ENCODE results near the gene CD27. TPM values are rescaled to one million over a fixed set of nuclear protein-coding genes. Genes with fewer than 3 reads are reported as not detected.

The CD27 gene
- total and polyA plus RNA-seq, 2 experiments from 2014 or later = 0.53 TPM; not detected in 1

DNA sequence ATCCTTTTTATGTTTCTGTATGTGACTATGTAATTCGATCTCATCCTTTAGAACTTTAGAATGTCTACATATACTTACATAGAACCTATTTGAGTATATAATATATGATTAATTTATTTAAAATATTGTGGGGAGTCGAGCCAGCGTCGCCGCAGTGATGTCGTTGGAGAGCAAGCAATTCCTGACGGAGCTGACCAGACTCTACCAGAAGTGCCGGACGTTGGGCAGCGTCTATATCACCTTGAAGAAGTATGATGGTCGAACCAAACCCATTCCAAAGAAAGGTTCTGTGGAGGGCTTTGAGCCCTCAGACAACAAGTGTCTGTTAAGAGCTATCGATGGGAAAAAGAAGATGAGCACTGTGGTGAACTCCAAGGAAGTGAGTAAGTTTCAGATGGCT, 6.4 kb upstream of the CD27 start:
- H3K4me3 ChIP-seq = no peak overlapping the region
- no peak for ATAC-seq

DNA sequence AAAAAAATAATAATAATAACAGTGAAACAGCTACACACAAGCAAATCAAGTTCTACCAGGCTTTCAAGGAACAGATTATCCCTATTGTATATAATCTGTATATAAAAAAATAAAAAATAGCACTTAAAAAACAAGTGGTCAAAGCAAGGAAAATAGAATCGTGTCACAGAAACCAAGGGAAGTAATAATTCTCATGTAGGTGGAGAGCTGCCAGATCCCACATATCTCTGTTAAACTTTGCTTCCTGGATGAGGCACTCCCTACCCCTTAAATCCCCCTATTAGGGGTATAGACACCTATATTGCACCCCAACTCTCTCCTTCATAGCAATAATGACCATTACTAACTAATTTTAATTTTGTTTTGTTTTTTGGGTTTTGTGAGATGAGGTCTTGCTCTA, 4.4 kb upstream of the CD27 start:
- Histone ChIP-seq H2AFZ (no peak overlapping the region), H4K20me1 (replicated peaks; ENCODE audit: insufficient read depth) (no peaks in the 10 kb centered on the region), H3K27ac (ENCODE audit: low read depth) (no peak overlapping the region), H3K79me2 (replicated peaks; ENCODE audit: insufficient read depth) (no peaks in the 10 kb centered on the region), H3F3A (replicated peaks; ENCODE audit: low read depth) (no peaks in the 10 kb centered on the region; the same call in 1 of the 2 replicates), H3K36me3 (ENCODE audit: insufficient read depth) (no peaks in the 10 kb centered on the region), H3K4me1 (ENCODE audit: insufficient read depth) (no peaks in the 10 kb centered on the region), H3K4me3 (no peak overlapping the region), H3K4me2 (no peak overlapping the region), H3K27me3 (ENCODE audit: insufficient read depth) (no peaks in the 10 kb centered on the region), H3K9me2 (ENCODE audit: insufficient read depth) (no peaks in the 10 kb centered on the region)
- H3K27ac Mint-ChIP-seq = no peak overlapping the region
- DNase-seq (ENCODE audit: low spot score) = no peak
- H3K27me3 Mint-ChIP-seq (ENCODE audit: insufficient read depth, low read depth, poor library complexity) = peaks cover 14% of the 10 kb centered on the region
- no peaks in the 10 kb centered on the region for H3K9me3 Mint-ChIP-seq
- no peak overlapping the region for H3K4me3 Mint-ChIP-seq
- H3K4me1 Mint-ChIP-seq = peaks cover 17% of the 10 kb centered on the region
- ATAC-seq = no peak
- H3K36me3 Mint-ChIP-seq (ENCODE audit: low read depth) = no peaks in the 10 kb centered on the region
- TF ChIP-seq NANOG (IDR thresholded peaks at IDR 0.05; ENCODE audit: borderline replicate concordance) = no peak
- TF ChIP-seq CREB1 (CRISPR knock-in tag; IDR thresholded peaks at IDR 0.05; ENCODE audit: low read depth) = no peak
- TF ChIP-seq, protein P1, sequence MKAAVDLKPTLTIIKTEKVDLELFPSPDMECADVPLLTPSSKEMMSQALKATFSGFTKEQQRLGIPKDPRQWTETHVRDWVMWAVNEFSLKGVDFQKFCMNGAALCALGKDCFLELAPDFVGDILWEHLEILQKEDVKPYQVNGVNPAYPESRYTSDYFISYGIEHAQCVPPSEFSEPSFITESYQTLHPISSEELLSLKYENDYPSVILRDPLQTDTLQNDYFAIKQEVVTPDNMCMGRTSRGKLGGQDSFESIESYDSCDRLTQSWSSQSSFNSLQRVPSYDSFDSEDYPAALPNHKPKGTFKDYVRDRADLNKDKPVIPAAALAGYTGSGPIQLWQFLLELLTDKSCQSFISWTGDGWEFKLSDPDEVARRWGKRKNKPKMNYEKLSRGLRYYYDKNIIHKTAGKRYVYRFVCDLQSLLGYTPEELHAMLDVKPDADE (IDR thresholded peaks at IDR 0.05) = no peak

More for the DNA sequence above, 6.4 kb upstream of the CD27 start:
- peaks cover 5% of the 10 kb centered on the region for H3K27me3 Mint-ChIP-seq (ENCODE audit: insufficient read depth, low read depth, poor library complexity)
- no peak overlapping the region for H3K27ac ChIP-seq (ENCODE audit: low read depth)
- no peaks in the 10 kb centered on the region for H3K36me3 Mint-ChIP-seq (ENCODE audit: low read depth)
- peaks cover 8% of the 10 kb centered on the region; the same call in 1 of the 2 replicates for H3F3A ChIP-seq (replicated peaks; ENCODE audit: low read depth)
- no peak for DNase-seq (ENCODE audit: low spot score)
- H4K20me1 ChIP-seq (replicated peaks; ENCODE audit: insufficient read depth) = no peaks in the 10 kb centered on the region
- no peaks in the 10 kb centered on the region for H3K9me3 Mint-ChIP-seq
- H3K27ac Mint-ChIP-seq = no peak overlapping the region
- no peak overlapping the region for H3K4me2 ChIP-seq
- H3K4me1 Mint-ChIP-seq = peaks cover 19% of the 10 kb centered on the region
- TF ChIP-seq, protein P2, sequence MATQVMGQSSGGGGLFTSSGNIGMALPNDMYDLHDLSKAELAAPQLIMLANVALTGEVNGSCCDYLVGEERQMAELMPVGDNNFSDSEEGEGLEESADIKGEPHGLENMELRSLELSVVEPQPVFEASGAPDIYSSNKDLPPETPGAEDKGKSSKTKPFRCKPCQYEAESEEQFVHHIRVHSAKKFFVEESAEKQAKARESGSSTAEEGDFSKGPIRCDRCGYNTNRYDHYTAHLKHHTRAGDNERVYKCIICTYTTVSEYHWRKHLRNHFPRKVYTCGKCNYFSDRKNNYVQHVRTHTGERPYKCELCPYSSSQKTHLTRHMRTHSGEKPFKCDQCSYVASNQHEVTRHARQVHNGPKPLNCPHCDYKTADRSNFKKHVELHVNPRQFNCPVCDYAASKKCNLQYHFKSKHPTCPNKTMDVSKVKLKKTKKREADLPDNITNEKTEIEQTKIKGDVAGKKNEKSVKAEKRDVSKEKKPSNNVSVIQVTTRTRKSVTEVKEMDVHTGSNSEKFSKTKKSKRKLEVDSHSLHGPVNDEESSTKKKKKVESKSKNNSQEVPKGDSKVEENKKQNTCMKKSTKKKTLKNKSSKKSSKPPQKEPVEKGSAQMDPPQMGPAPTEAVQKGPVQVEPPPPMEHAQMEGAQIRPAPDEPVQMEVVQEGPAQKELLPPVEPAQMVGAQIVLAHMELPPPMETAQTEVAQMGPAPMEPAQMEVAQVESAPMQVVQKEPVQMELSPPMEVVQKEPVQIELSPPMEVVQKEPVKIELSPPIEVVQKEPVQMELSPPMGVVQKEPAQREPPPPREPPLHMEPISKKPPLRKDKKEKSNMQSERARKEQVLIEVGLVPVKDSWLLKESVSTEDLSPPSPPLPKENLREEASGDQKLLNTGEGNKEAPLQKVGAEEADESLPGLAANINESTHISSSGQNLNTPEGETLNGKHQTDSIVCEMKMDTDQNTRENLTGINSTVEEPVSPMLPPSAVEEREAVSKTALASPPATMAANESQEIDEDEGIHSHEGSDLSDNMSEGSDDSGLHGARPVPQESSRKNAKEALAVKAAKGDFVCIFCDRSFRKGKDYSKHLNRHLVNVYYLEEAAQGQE (IDR thresholded peaks at IDR 0.05; ENCODE audit: unreplicated experiment) = no peak
- TF ChIP-seq POLR2AphosphoS5 (IDR thresholded peaks at IDR 0.05; ENCODE audit: low read depth) (no peak), CREB1 (CRISPR knock-in tag; IDR thresholded peaks at IDR 0.05; ENCODE audit: low read depth) (no peak)
- TF ChIP-seq, protein P3, sequence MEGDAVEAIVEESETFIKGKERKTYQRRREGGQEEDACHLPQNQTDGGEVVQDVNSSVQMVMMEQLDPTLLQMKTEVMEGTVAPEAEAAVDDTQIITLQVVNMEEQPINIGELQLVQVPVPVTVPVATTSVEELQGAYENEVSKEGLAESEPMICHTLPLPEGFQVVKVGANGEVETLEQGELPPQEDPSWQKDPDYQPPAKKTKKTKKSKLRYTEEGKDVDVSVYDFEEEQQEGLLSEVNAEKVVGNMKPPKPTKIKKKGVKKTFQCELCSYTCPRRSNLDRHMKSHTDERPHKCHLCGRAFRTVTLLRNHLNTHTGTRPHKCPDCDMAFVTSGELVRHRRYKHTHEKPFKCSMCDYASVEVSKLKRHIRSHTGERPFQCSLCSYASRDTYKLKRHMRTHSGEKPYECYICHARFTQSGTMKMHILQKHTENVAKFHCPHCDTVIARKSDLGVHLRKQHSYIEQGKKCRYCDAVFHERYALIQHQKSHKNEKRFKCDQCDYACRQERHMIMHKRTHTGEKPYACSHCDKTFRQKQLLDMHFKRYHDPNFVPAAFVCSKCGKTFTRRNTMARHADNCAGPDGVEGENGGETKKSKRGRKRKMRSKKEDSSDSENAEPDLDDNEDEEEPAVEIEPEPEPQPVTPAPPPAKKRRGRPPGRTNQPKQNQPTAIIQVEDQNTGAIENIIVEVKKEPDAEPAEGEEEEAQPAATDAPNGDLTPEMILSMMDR (conservative IDR thresholded peaks at IDR 0.05; ENCODE audit: low read depth in 2 of 2) = no peak
- H3K36me3 ChIP-seq (ENCODE audit: insufficient read depth) = no peaks in the 10 kb centered on the region
- no peak overlapping the region for H2AFZ ChIP-seq
- no peaks in the 10 kb centered on the region for H3K9me2 ChIP-seq (ENCODE audit: insufficient read depth)
- H3K4me3 Mint-ChIP-seq = no peak overlapping the region
- H3K79me2 ChIP-seq (replicated peaks; ENCODE audit: insufficient read depth) = no peaks in the 10 kb centered on the region
- peaks cover 11% of the 10 kb centered on the region for H3K4me1 ChIP-seq (ENCODE audit: insufficient read depth)
- H3K27me3 ChIP-seq (ENCODE audit: insufficient read depth) = no peaks in the 10 kb centered on the region
